ENCODE data around the gene CEBPZ.

DNA sequence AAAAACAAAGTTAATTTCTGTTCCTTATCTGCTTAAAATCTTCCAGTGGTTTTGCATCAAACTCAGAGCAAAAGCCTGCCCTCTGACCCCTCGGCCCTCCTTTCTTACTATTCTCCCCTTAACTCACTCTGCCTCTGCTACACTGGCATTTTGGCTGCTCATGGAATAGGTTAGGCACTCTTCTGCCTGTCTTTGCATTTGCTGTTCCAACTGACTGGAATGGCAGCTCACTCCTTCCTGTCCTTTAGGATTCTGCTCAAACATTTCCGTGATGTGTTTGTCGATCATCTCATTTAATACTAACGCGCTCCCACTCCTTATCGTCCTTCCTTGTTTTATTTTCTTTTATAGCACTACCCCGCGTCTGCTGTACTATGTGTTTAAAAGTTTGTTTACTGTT, 815 bp downstream of the CEBPZ start:
- TF ChIP-seq, protein P1, sequence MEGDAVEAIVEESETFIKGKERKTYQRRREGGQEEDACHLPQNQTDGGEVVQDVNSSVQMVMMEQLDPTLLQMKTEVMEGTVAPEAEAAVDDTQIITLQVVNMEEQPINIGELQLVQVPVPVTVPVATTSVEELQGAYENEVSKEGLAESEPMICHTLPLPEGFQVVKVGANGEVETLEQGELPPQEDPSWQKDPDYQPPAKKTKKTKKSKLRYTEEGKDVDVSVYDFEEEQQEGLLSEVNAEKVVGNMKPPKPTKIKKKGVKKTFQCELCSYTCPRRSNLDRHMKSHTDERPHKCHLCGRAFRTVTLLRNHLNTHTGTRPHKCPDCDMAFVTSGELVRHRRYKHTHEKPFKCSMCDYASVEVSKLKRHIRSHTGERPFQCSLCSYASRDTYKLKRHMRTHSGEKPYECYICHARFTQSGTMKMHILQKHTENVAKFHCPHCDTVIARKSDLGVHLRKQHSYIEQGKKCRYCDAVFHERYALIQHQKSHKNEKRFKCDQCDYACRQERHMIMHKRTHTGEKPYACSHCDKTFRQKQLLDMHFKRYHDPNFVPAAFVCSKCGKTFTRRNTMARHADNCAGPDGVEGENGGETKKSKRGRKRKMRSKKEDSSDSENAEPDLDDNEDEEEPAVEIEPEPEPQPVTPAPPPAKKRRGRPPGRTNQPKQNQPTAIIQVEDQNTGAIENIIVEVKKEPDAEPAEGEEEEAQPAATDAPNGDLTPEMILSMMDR (conservative IDR thresholded peaks at IDR 0.05 in 1 of 2, IDR thresholded peaks at IDR 0.05 in 1 of 2; ENCODE audit: low read depth in 1 of 2, low read length in 2 of 2), result no peak
- TF ChIP-seq EZH2 (IDR thresholded peaks at IDR 0.05; ENCODE audit: low read length, missing control alignments), result no peak
